ENCODE measurements around the gene MYRF. TPM values are rescaled to one million over a fixed set of nuclear protein-coding genes. Genes with fewer than 3 reads are reported as not detected.

The MYRF gene
- total and polyA plus RNA-seq, 9 of the 15 experiments (the other 6 are each of a cell fraction or from before 2014, with no cell fraction given) = 2.3 to 25.8 (median 7.1) TPM

DNA sequence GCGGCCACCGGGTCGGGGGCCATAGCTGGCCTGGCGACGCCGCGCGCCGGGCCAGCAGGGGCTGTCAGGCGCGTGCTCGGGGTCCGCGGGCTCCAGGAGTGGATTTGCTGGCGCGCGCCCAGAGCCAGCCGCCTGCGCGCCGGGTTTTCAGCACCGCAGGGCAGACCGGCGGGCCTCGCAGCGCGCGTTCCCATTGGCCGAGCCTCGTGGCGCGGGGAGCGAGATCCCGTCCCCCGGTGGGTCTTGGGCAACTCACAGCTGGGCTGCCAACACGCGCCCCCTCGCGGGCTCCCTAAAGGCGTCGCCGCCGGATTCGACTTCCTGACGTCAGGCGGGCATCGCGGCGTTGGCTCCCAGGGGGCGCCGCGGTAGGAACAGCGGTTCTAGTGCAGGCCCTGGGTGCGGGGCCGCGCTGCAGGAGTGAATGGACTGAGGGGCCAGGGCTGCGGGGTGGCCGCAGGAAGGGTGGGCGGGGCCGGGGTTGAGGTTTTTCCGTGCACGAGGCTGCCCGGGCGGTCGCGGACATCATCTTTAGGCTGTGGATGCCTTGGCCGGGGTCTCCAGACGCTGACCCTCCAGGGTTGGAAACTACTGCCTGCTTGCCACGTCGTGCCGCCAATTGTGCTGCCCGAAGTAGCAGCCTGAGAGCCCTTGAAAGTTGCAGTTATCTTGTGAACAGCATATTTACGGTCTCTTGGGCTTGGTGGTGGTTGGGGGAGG is 64.5 kb downstream of the MYRF start, which contains the start of gene FADS1 (continued):
- no peak for TF ChIP-seq STAT5B (CRISPR knock-in tag; IDR thresholded peaks at IDR 0.05)
- TF ChIP-seq DMBX1 (CRISPR knock-in tag; IDR thresholded peaks at IDR 0.05; ENCODE audit: borderline replicate concordance) = no peak; the same call in 1 of the 2 replicates
- TF ChIP-seq MTA2 (IDR thresholded peaks at IDR 0.05; ENCODE audit: low read depth) = no peak
- peak; percentile 59 for TF ChIP-seq TAF9B (IDR thresholded peaks at IDR 0.05; ENCODE audit: partially characterized antibody)
- TF ChIP-seq, protein P1, sequence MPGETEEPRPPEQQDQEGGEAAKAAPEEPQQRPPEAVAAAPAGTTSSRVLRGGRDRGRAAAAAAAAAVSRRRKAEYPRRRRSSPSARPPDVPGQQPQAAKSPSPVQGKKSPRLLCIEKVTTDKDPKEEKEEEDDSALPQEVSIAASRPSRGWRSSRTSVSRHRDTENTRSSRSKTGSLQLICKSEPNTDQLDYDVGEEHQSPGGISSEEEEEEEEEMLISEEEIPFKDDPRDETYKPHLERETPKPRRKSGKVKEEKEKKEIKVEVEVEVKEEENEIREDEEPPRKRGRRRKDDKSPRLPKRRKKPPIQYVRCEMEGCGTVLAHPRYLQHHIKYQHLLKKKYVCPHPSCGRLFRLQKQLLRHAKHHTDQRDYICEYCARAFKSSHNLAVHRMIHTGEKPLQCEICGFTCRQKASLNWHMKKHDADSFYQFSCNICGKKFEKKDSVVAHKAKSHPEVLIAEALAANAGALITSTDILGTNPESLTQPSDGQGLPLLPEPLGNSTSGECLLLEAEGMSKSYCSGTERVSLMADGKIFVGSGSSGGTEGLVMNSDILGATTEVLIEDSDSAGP (CRISPR knock-in tag; IDR thresholded peaks at IDR 0.05) = no peak
- TF ChIP-seq, protein P2, sequence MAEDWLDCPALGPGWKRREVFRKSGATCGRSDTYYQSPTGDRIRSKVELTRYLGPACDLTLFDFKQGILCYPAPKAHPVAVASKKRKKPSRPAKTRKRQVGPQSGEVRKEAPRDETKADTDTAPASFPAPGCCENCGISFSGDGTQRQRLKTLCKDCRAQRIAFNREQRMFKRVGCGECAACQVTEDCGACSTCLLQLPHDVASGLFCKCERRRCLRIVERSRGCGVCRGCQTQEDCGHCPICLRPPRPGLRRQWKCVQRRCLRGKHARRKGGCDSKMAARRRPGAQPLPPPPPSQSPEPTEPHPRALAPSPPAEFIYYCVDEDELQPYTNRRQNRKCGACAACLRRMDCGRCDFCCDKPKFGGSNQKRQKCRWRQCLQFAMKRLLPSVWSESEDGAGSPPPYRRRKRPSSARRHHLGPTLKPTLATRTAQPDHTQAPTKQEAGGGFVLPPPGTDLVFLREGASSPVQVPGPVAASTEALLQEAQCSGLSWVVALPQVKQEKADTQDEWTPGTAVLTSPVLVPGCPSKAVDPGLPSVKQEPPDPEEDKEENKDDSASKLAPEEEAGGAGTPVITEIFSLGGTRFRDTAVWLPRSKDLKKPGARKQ (CRISPR knock-in tag; IDR thresholded peaks at IDR 0.05) = no peak
- peak; percentile 100 for TF ChIP-seq HNRNPL (IDR thresholded peaks at IDR 0.05; ENCODE audit: low read depth, low read length)
- no peak for TF ChIP-seq RFX5 (IDR thresholded peaks at IDR 0.05; ENCODE audit: low read depth, low read length)
- TF ChIP-seq, protein P3, sequence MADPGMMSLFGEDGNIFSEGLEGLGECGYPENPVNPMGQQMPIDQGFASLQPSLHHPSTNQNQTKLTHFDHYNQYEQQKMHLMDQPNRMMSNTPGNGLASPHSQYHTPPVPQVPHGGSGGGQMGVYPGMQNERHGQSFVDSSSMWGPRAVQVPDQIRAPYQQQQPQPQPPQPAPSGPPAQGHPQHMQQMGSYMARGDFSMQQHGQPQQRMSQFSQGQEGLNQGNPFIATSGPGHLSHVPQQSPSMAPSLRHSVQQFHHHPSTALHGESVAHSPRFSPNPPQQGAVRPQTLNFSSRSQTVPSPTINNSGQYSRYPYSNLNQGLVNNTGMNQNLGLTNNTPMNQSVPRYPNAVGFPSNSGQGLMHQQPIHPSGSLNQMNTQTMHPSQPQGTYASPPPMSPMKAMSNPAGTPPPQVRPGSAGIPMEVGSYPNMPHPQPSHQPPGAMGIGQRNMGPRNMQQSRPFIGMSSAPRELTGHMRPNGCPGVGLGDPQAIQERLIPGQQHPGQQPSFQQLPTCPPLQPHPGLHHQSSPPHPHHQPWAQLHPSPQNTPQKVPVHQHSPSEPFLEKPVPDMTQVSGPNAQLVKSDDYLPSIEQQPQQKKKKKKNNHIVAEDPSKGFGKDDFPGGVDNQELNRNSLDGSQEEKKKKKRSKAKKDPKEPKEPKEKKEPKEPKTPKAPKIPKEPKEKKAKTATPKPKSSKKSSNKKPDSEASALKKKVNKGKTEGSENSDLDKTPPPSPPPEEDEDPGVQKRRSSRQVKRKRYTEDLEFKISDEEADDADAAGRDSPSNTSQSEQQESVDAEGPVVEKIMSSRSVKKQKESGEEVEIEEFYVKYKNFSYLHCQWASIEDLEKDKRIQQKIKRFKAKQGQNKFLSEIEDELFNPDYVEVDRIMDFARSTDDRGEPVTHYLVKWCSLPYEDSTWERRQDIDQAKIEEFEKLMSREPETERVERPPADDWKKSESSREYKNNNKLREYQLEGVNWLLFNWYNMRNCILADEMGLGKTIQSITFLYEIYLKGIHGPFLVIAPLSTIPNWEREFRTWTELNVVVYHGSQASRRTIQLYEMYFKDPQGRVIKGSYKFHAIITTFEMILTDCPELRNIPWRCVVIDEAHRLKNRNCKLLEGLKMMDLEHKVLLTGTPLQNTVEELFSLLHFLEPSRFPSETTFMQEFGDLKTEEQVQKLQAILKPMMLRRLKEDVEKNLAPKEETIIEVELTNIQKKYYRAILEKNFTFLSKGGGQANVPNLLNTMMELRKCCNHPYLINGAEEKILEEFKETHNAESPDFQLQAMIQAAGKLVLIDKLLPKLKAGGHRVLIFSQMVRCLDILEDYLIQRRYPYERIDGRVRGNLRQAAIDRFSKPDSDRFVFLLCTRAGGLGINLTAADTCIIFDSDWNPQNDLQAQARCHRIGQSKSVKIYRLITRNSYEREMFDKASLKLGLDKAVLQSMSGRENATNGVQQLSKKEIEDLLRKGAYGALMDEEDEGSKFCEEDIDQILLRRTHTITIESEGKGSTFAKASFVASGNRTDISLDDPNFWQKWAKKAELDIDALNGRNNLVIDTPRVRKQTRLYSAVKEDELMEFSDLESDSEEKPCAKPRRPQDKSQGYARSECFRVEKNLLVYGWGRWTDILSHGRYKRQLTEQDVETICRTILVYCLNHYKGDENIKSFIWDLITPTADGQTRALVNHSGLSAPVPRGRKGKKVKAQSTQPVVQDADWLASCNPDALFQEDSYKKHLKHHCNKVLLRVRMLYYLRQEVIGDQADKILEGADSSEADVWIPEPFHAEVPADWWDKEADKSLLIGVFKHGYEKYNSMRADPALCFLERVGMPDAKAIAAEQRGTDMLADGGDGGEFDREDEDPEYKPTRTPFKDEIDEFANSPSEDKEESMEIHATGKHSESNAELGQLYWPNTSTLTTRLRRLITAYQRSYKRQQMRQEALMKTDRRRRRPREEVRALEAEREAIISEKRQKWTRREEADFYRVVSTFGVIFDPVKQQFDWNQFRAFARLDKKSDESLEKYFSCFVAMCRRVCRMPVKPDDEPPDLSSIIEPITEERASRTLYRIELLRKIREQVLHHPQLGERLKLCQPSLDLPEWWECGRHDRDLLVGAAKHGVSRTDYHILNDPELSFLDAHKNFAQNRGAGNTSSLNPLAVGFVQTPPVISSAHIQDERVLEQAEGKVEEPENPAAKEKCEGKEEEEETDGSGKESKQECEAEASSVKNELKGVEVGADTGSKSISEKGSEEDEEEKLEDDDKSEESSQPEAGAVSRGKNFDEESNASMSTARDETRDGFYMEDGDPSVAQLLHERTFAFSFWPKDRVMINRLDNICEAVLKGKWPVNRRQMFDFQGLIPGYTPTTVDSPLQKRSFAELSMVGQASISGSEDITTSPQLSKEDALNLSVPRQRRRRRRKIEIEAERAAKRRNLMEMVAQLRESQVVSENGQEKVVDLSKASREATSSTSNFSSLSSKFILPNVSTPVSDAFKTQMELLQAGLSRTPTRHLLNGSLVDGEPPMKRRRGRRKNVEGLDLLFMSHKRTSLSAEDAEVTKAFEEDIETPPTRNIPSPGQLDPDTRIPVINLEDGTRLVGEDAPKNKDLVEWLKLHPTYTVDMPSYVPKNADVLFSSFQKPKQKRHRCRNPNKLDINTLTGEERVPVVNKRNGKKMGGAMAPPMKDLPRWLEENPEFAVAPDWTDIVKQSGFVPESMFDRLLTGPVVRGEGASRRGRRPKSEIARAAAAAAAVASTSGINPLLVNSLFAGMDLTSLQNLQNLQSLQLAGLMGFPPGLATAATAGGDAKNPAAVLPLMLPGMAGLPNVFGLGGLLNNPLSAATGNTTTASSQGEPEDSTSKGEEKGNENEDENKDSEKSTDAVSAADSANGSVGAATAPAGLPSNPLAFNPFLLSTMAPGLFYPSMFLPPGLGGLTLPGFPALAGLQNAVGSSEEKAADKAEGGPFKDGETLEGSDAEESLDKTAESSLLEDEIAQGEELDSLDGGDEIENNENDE (IDR thresholded peaks at IDR 0.05; ENCODE audit: low read depth, low read length) = no peak
- TF ChIP-seq ZNF408 (CRISPR knock-in tag; IDR thresholded peaks at IDR 0.05; ENCODE audit: low read depth) = no peak

Data from K562 (cell line).